HL-60/S4 treated with phorbol 12-myristate 13-acetate at 8.2 ng/mL for 4 days and 3 days (cell line): ENCODE data around the gene CHIC2.

ENCODE experiments used
- in situ Hi-C: fragments of 300-500 bp; cut with MboI; formaldehyde crosslinking; loops from 2 replicates; pipeline ENCODE4 v1.15.0; 2022; ENCODE audit warnings: low sequenced_read_pairs

Gene CHIC2

GRCh38 chr4:54093324-54094240, 29.2 kb upstream of the CHIC2 start:
- in situ Hi-C loops, result no loop called here

- in situ Hi-C loops, result no loop called here
Measured at GRCh38 chr4:54092405-54093323, 28.3 kb upstream of the CHIC2 start.

GRCh38 chr4:54091637-54092404, 27.4 kb upstream of the CHIC2 start:
- in situ Hi-C loops, result no loop called here

- in situ Hi-C loops, result no loop called here
Measured at GRCh38 chr4:54090804-54091623, 26.6 kb upstream of the CHIC2 start.

- in situ Hi-C loops, result no loop called here
Measured at GRCh38 chr4:54090404-54090803, 26.0 kb upstream of the CHIC2 start.

- in situ Hi-C loops, result no loop called here
Measured at GRCh38 chr4:54089875-54090274, 25.5 kb upstream of the CHIC2 start.

GRCh38 chr4:54085284-54085683, 20.9 kb upstream of the CHIC2 start:
- in situ Hi-C loops, result no loop called here

- in situ Hi-C loops, result no loop called here
Measured at GRCh38 chr4:54082168-54082567, 17.8 kb upstream of the CHIC2 start.

- in situ Hi-C loops, result no loop called here
Measured at GRCh38 chr4:54077812-54078211, 13.4 kb upstream of the CHIC2 start.

GRCh38 chr4:54076673-54077072, 12.3 kb upstream of the CHIC2 start:
- in situ Hi-C loops, result no loop called here

- in situ Hi-C loops, result no loop called here
Measured at GRCh38 chr4:54074381-54074780, 10.0 kb upstream of the CHIC2 start.

- in situ Hi-C loops, result no loop called here
Measured at GRCh38 chr4:54073271-54073880, 9.0 kb upstream of the CHIC2 start.

GRCh38 chr4:54067166-54067565, 2.8 kb upstream of the CHIC2 start:
- in situ Hi-C loops, result no loop called here

GRCh38 chr4:54066718-54067129, 2.3 kb upstream of the CHIC2 start:
- in situ Hi-C loops, result no loop called here

GRCh38 chr4:54066088-54066415, 1.6 kb upstream of the CHIC2 start:
- in situ Hi-C loops, result no loop called here

- in situ Hi-C loops, result no loop called here
Measured at GRCh38 chr4:54065282-54066087, 1.1 kb upstream of the CHIC2 start.

- in situ Hi-C loops, result no loop called here
Measured at GRCh38 chr4:54063737-54064316, 578 bp downstream of the CHIC2 start.

GRCh38 chr4:54063229-54063628, 1.2 kb downstream of the CHIC2 start:
- in situ Hi-C loops, result no loop called here

- in situ Hi-C loops, result no loop called here
Measured at GRCh38 chr4:54062392-54062791, 2.0 kb downstream of the CHIC2 start.
